Astrocyte (in vitro differentiated cells and primary cell): ENCODE data around the gene ZC3H18.

Experiments used
- EZH2 ChIP-seq: IDR thresholded peaks from 2 replicates; pipeline ENCODE4 v1.6.1; 2012; ENCODE audit warnings: mild to moderate bottlenecking, low read length, inconsistent platforms; ENCODE audit not compliant: insufficient read depth
- TF ChIP-seq, protein P1 (sequence below): IDR thresholded peaks from 2 replicates; pipeline ENCODE4 v1.5.1; 2011; ENCODE audit warnings: low read depth, mild to moderate bottlenecking, inconsistent platforms, low read length, moderate library complexity; ENCODE audit not compliant: insufficient read depth

DNA sequence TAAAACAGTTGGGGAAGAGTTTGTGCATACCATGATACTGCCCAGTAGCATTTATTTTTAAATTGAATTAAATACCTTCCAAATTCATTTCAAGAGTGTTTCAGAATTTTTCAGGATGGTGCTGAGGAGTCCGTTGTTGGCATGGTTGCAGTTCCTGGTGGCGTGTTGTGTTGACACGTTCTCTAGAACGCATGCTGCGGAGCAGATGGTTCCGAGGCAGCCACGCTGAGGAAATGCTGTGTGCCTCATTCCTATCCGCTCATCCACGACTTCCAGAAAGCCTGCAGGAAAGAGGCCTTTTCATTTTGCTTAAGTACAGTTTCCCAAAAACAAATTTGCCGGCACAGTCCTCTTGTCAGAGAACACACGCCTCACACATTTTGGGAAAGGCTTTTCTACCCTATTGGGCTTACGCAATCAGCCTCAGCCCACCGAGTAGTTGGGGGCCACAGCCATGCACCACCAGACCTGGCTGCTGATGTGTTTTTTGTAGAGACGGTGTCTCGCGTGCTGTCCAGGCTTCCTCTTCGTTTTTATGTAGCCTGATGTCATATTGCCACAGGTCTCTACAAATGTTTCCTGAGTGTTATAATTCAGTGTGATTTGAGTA lies 36.0 kb downstream of the ZC3H18 start:
- TF ChIP-seq, protein P1, sequence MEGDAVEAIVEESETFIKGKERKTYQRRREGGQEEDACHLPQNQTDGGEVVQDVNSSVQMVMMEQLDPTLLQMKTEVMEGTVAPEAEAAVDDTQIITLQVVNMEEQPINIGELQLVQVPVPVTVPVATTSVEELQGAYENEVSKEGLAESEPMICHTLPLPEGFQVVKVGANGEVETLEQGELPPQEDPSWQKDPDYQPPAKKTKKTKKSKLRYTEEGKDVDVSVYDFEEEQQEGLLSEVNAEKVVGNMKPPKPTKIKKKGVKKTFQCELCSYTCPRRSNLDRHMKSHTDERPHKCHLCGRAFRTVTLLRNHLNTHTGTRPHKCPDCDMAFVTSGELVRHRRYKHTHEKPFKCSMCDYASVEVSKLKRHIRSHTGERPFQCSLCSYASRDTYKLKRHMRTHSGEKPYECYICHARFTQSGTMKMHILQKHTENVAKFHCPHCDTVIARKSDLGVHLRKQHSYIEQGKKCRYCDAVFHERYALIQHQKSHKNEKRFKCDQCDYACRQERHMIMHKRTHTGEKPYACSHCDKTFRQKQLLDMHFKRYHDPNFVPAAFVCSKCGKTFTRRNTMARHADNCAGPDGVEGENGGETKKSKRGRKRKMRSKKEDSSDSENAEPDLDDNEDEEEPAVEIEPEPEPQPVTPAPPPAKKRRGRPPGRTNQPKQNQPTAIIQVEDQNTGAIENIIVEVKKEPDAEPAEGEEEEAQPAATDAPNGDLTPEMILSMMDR, result no peak
- no peak for TF ChIP-seq EZH2
